ENCODE results near the gene ZBTB7C. TPM values are rescaled to one million over a fixed set of nuclear protein-coding genes. Genes with fewer than 3 reads are reported as not detected.
A peak's percentile ranks its signal among the peaks of the same experiment; 100 is the strongest.

Gene ZBTB7C
- total RNA-seq, 2 donors from 2014 or later = not detected

- no peaks in the 10 kb centered on the region for H3K9me3 Mint-ChIP-seq
- DNase-seq (ENCODE audit: low spot score) (no peak), ATAC-seq (no peak)
- H3K4me3 Mint-ChIP-seq = no peak overlapping the region
- no peak overlapping the region for H3K27ac Mint-ChIP-seq
- peaks cover 4 to 6% of the 10 kb centered on the region in 2 donors for H3K27me3 Mint-ChIP-seq
- no peaks in the 10 kb centered on the region for H3K4me1 Mint-ChIP-seq (ENCODE audit: low read depth in 2 of 2)
- no peaks in the 10 kb centered on the region for H3K36me3 Mint-ChIP-seq
These were observed 82.1 kb downstream of the ZBTB7C start for GRCh38 chr18:48326901-48327675.

- no peaks in the 10 kb centered on the region for H3K36me3 Mint-ChIP-seq
- H3K27ac Mint-ChIP-seq = no peak overlapping the region
- no peak overlapping the region for H3K4me3 Mint-ChIP-seq
- no peaks in the 10 kb centered on the region for H3K9me3 Mint-ChIP-seq
- H3K4me1 Mint-ChIP-seq (ENCODE audit: low read depth in 2 of 2) = no peaks in the 10 kb centered on the region
- ATAC-seq = no peak
- DNase-seq (ENCODE audit: low spot score) = no peak
- peaks cover 1 to 4% of the 10 kb centered on the region in 2 donors for H3K27me3 Mint-ChIP-seq
These were observed 84.0 kb downstream of the ZBTB7C start for GRCh38 chr18:48325115-48325665.

- Mint-ChIP-seq H3K36me3 (no peaks in the 10 kb centered on the region), H3K27ac (no peak overlapping the region), H3K4me3 (no peak overlapping the region), H3K27me3 (peaks cover 6 to 7% of the 10 kb centered on the region in 2 donors), H3K9me3 (no peaks in the 10 kb centered on the region), H3K4me1 (ENCODE audit: low read depth in 2 of 2) (peaks cover 0 to 5% of the 10 kb centered on the region in 2 donors)
- DNase-seq (ENCODE audit: low spot score) (no peak), ATAC-seq (no peak)
These were observed 84.5 kb downstream of the ZBTB7C start for GRCh38 chr18:48324651-48325050.

GRCh38 chr18:48323151-48323550 is 86.0 kb downstream of the ZBTB7C start:
- peaks cover 0 to 5% of the 10 kb centered on the region in 2 donors for H3K4me1 Mint-ChIP-seq (ENCODE audit: low read depth in 2 of 2)
- H3K4me3 Mint-ChIP-seq = no peak overlapping the region
- DNase-seq (ENCODE audit: low spot score) (no peak), ATAC-seq (no peak)
- H3K27me3 Mint-ChIP-seq = peaks cover 3 to 8% of the 10 kb centered on the region in 2 donors
- H3K27ac Mint-ChIP-seq = no peak overlapping the region
- H3K36me3 Mint-ChIP-seq = no peaks in the 10 kb centered on the region
- H3K9me3 Mint-ChIP-seq = no peaks in the 10 kb centered on the region

GRCh38 chr18:48321536-48321935 is 87.6 kb downstream of the ZBTB7C start:
- H3K27me3 Mint-ChIP-seq = peaks cover 3 to 8% of the 10 kb centered on the region in 2 donors
- no peak overlapping the region for H3K4me3 Mint-ChIP-seq

GRCh38 chr18:48321121-48321520 is 88.1 kb downstream of the ZBTB7C start:
- Mint-ChIP-seq H3K4me1 (ENCODE audit: low read depth in 2 of 2) (peaks cover 0 to 5% of the 10 kb centered on the region in 2 donors), H3K4me3 (no peak overlapping the region), H3K9me3 (no peaks in the 10 kb centered on the region), H3K36me3 (no peaks in the 10 kb centered on the region), H3K27me3 (peaks cover 3 to 8% of the 10 kb centered on the region in 2 donors), H3K27ac (no peak overlapping the region)
- DNase-seq (ENCODE audit: low spot score) (no peak), ATAC-seq (no peak)

More at GRCh38 chr18:48321536-48321935, 87.6 kb downstream of the ZBTB7C start:
- Mint-ChIP-seq H3K9me3 (no peaks in the 10 kb centered on the region), H3K36me3 (no peaks in the 10 kb centered on the region), H3K27ac (no peak overlapping the region), H3K4me1 (ENCODE audit: low read depth in 2 of 2) (peaks cover 0 to 5% of the 10 kb centered on the region in 2 donors)
- ATAC-seq (no peak), DNase-seq (ENCODE audit: low spot score) (no peak)

GRCh38 chr18:48320639-48320945 is 88.6 kb downstream of the ZBTB7C start:
- no peaks in the 10 kb centered on the region for H3K36me3 Mint-ChIP-seq
- peaks cover 3 to 8% of the 10 kb centered on the region in 2 donors for H3K27me3 Mint-ChIP-seq
- no peak overlapping the region for H3K4me3 Mint-ChIP-seq
- peak in 1 of 2 donors; percentile 13 for ATAC-seq
- DNase-seq (ENCODE audit: low spot score) = no peak
- H3K27ac Mint-ChIP-seq = no peak overlapping the region
- H3K4me1 Mint-ChIP-seq (ENCODE audit: low read depth in 2 of 2) = peaks cover 0 to 5% of the 10 kb centered on the region in 2 donors
- H3K9me3 Mint-ChIP-seq = no peaks in the 10 kb centered on the region

- H3K27ac Mint-ChIP-seq = no peak overlapping the region
- no peak overlapping the region for H3K4me3 Mint-ChIP-seq
- peaks cover 3 to 8% of the 10 kb centered on the region in 2 donors for H3K27me3 Mint-ChIP-seq
- ATAC-seq = no peak
- no peaks in the 10 kb centered on the region for H3K9me3 Mint-ChIP-seq
- no peak for DNase-seq (ENCODE audit: low spot score)
- peaks cover 0 to 5% of the 10 kb centered on the region in 2 donors for H3K4me1 Mint-ChIP-seq (ENCODE audit: low read depth in 2 of 2)
- H3K36me3 Mint-ChIP-seq = no peaks in the 10 kb centered on the region
These were observed 89.2 kb downstream of the ZBTB7C start for GRCh38 chr18:48319801-48320638.

- Mint-ChIP-seq H3K4me1 (ENCODE audit: low read depth in 2 of 2) (peaks cover 0 to 5% of the 10 kb centered on the region in 2 donors), H3K27ac (no peak overlapping the region), H3K27me3 (peaks cover 3 to 8% of the 10 kb centered on the region in 2 donors), H3K4me3 (no peak overlapping the region), H3K36me3 (no peaks in the 10 kb centered on the region), H3K9me3 (no peaks in the 10 kb centered on the region)
- DNase-seq (ENCODE audit: low spot score) = no peak
- ATAC-seq = no peak
These were observed 90.7 kb downstream of the ZBTB7C start for GRCh38 chr18:48318436-48318835.

GRCh38 chr18:48317781-48318381 is 91.3 kb downstream of the ZBTB7C start:
- Mint-ChIP-seq H3K27ac (no peak overlapping the region), H3K27me3 (peaks cover 3 to 8% of the 10 kb centered on the region in 2 donors), H3K4me1 (ENCODE audit: low read depth in 2 of 2) (peaks cover 0 to 5% of the 10 kb centered on the region in 2 donors), H3K9me3 (no peaks in the 10 kb centered on the region), H3K4me3 (no peak overlapping the region), H3K36me3 (no peaks in the 10 kb centered on the region)
- ATAC-seq (no peak), DNase-seq (ENCODE audit: low spot score) (no peak)

- ATAC-seq (no peak), DNase-seq (ENCODE audit: low spot score) (no peak)
- Mint-ChIP-seq H3K4me3 (no peak overlapping the region), H3K27ac (no peak overlapping the region), H3K9me3 (no peaks in the 10 kb centered on the region), H3K4me1 (ENCODE audit: low read depth in 2 of 2) (peaks cover 0 to 5% of the 10 kb centered on the region in 2 donors), H3K36me3 (no peaks in the 10 kb centered on the region), H3K27me3 (peaks cover 5 to 8% of the 10 kb centered on the region in 2 donors)
These were observed 93.0 kb downstream of the ZBTB7C start for GRCh38 chr18:48316177-48316576.

- H3K27me3 Mint-ChIP-seq = peaks cover 2% of the 10 kb centered on the region in 2 donors
- H3K27ac Mint-ChIP-seq = no peak overlapping the region
- ATAC-seq (no peak), DNase-seq (ENCODE audit: low spot score) (no peak)
- H3K4me3 Mint-ChIP-seq = no peak overlapping the region
- H3K4me1 Mint-ChIP-seq (ENCODE audit: low read depth in 2 of 2) = peaks cover 0 to 1% of the 10 kb centered on the region in 2 donors
- H3K36me3 Mint-ChIP-seq = no peaks in the 10 kb centered on the region
- H3K9me3 Mint-ChIP-seq = no peaks in the 10 kb centered on the region
These were observed 94.5 kb downstream of the ZBTB7C start for GRCh38 chr18:48314690-48315089.

- DNase-seq (ENCODE audit: low spot score) = no peak
- no peaks in the 10 kb centered on the region for H3K9me3 Mint-ChIP-seq
- H3K27me3 Mint-ChIP-seq = peaks cover 0 to 5% of the 10 kb centered on the region in 2 donors
- H3K4me3 Mint-ChIP-seq = no peak overlapping the region
- H3K36me3 Mint-ChIP-seq = no peaks in the 10 kb centered on the region
- no peak overlapping the region for H3K27ac Mint-ChIP-seq
- no peaks in the 10 kb centered on the region for H3K4me1 Mint-ChIP-seq (ENCODE audit: low read depth in 2 of 2)
- no peak for ATAC-seq
These were observed 95.4 kb downstream of the ZBTB7C start for GRCh38 chr18:48313792-48314191.

Measured in natural killer cell treated with Interleukin-12 subunit alpha and Interleukin-12 subunit beta and Interleukin-15 and Interleukin-18, amount 100 ng/mL, for 72 hours (primary cell).